NCI-H748 treated with DMSO at 0.1 percent for 48 hours (cell line): ENCODE data around the gene RNF5.
A peak's percentile ranks its signal among the peaks of the same experiment; 100 is the strongest.
"Not testable (repeated sequence)": the region's sequence is repeated elsewhere in the genome, so short reads cannot be mapped to it uniquely, and the experiment has no call there.

Experiments
- DNase-seq: peaks from one replicate; lab custom pipeline; 2025; lab: John Stamatoyannopoulos, UW

The RNF5 gene, protein sequence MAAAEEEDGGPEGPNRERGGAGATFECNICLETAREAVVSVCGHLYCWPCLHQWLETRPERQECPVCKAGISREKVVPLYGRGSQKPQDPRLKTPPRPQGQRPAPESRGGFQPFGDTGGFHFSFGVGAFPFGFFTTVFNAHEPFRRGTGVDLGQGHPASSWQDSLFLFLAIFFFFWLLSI

GRCh38 chr6:32177788-32178546 is at the start of gene RNF5:
Gene RNF5, plus strand, starts transcription at chr6:32178405. Its CDS starts 107 bp downstream, at chr6:32178512.
- peak; percentile 100 for DNase-seq

GRCh38 chr6:32128751-32129296 is 49.4 kb upstream of the RNF5 start:
- DNase-seq = no peak

GRCh38 chr6:32129297-32130088 is 48.7 kb upstream of the RNF5 start:
- peak; percentile 19 for DNase-seq

DNA sequence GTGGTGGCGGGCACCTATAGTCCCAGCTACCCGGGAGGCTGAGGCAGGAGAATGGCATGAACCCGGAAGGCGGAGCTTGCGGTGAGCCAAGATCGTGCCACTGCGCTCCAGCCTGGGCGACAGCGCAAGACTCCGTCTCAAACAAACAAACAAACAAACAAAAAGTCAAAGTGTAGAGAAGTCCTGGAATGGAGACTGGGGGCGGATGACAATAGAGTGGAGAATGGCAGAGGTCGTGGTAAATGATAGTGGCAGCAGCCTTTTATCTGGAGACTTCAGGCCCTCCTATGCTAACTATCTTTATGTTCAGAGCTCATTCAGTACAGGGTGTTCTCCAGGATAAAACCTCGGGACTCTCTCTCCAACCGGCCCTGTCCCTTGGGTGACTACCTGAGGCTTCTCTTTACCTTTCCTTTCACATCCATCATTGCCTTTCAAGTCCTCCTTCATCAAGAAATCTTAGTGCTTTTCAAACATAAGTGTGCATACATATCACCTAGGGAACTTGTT is 46.7 kb upstream of the RNF5 start:
- DNase-seq = no peak

DNA sequence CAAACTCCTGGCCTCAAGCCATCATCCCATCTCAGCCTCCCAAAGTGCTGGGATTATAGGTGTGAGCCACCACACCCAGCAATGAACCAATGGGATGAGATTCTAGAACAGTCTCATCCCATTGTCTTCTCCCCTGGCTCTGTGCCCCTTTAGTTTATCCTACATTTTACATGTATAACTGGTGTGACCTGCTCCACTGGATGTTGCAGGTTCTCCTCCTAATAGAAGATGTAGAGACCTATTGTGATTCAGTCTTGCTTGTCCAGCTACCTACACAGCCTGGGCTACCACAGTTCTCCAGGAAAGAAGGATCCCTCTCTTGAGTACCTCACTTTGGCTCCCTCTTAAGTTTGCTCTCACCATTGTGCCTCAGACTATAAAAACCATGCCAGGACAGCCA is 46.1 kb upstream of the RNF5 start:
- DNase-seq = no peak

DNA sequence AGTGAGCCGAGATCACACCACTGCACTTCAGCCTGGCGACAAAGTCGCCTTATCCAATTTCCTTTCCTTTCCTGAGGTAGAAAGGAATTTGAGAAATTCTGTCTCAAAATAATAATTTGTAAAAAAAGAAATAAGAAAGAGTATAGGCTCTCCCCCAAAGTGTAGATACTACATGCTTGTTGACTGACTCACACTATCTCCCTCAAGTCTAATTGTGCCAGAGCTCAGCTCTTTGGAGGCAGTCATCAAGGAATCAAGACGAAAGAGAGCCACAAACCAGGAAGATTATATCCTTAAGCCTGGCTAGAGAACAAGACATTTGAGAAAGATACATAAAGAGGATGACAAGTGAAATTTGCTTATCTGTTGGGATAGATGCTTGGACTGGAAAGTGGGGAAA is 44.4 kb upstream of the RNF5 start:
- no peak for DNase-seq

- DNase-seq = no peak
These were observed 40.8 kb upstream of the RNF5 start for GRCh38 chr6:32137454-32137853.

DNA sequence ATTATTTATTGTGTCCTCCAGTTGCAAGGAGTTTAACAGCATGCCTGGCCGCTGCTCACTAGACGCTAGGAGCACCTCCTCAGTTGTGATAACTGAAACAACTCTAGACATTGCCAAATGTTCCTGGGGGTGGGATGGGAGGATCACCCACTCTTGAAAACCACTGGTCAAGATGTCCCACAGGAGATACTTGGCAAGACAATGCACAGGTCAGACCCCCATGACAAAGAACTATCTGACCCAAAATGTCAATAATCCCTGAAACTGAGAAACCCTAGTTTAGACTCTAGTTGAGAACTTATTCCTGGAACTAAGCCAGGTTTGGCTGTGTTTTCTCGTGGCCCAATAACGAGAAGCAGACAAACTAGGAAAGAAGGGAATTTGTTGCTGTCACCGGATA is 38.6 kb upstream of the RNF5 start:
- no peak for DNase-seq

- no peak for DNase-seq
These were observed 37.7 kb upstream of the RNF5 start for GRCh38 chr6:32140420-32141046.

GRCh38 chr6:32144238-32144637 is 34.0 kb upstream of the RNF5 start:
- DNase-seq = not testable (repeated sequence)

DNA sequence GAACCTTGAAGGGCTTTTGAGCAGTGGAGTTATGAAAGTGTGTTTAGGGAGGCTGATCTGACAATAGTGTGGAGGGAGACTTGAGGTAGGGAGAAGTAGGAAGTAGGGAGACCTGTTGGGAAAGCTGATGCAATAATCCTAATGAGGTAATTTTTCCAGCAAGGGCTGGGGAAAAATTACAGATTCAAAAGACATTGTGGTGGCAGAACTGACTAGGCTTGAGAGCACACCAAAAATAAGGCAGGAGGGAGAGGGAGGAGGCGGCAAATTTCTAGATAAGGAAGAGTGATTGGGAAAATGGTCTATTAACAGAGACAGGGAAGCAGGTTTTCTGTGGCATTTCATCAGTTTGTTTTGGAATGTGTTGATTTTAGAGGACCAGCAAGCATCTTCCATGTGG is 31.9 kb upstream of the RNF5 start:
- DNase-seq = no peak

- no peak for DNase-seq
These were observed 31.5 kb upstream of the RNF5 start for GRCh38 chr6:32146687-32147086.

DNA sequence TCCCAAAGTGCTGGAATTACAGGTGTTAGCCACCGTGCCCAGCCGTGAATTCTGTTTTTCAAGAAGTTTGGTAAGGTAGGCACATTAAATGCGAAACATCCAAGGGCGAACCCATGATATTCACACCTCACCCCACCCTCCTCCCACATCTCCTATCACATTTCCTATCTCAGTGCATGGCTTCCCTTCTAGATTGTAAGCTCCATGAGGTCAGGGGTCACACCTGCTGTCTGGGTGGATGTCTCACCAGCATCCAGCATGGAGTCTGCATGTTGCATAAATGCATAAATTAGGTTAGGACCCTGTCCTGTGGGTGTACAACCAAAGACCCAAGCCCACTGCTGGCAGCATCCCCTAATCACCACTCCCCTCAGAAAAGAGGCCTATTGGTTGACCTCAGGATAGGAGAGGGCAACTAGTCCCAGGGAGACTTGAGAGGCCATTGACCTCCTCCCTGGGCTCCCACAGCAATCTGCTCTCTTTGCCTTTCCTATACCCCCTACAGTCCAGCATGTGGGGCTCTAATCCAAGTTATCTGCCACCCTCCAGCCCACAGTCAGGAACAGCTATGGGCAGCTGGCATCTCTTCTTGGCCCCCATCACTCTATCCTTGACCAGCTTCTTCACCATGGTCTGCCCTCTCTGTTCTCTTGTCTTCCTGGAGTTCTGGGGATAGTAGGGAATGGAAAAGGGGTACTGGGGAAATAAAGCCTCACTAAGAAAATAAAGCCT is 30.6 kb upstream of the RNF5 start:
- DNase-seq = no peak

DNA sequence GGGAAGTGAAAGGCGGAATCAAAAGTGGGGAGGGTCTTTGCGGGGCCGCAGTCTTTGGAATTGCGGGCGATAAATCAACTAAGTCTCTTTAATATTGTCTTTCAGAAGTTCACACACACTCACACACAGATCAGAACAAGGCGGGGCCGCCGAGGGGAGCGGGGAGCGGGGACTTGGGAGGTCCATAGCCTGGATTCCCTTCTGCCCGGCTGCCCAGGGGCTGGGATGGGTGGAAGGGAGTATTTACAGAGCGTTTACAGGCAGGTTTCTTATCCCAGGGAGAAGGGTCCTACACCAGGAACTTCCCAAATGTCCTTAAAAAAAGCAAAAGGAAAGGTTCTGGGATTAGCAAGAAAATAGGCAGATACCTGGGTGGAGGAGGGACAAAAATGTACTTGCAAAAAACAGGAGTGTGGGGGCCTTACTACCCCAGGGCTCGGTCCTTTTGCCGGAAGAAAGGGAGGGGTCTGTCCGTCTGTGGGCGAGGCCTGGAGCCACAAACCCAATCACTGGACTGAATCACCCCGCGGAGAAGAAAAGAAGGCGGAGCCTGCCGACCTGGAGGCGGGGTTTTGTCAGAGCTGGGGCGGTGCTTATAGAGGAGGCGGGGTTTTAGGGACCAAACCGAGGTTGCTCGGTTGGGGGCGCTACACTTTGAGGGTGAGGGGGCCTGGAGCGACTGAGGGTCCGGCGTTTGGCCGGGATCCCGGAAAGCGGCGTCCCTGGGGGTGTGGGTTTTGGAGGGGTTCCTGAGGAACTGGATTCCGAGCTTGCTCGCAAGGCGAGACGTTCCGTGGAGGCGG is 29.7 kb upstream of the RNF5 start:
- DNase-seq = no peak

GRCh38 chr6:32149092-32149755 is 29.0 kb upstream of the RNF5 start:
- no peak for DNase-seq

DNA sequence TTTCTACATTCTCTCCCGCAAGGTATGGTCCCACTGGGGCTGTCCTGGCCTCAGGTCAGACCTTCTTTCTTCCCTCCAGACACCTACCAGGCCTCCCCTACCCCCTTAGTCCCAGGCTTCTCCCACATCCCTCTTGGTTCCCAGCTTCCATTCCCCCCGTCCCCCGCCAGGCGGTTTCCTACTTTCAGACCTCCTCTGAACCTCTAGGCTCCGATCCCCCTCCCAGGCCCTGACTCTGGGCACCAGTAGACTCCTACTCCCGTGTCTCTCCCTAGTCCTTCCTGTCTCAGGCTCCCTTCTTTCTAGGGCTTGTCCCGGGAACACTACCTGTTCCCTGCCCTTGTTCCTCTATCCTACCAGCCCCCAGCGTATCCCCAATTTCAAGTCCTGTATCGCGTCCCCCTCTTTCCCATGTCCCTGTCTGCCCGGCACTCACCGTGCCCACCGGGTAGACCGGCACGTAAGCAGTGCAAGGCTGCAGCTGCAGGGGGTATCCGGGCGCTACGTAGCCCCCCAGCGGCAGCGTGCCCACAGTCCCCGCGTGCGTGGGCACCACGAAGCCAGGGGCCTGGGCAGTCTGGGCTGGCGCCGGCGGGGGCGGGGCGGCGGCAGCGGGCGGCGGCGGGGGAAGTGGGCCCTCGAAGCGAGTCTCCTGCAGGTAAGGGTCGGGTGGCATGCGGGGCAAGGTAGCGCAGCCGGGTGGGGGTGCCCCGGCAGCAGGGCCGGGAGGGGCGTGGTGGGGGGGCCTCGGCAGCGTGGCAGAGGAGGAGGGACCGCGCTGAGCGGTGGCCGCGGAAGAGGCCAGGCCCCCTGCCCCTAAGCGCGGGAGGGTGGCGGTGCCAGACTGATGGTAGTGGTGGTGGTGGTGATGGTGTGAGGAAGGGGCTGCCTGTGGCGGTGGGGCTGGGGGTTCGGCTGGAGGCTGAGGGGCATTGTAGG is 28.0 kb upstream of the RNF5 start:
- DNase-seq = no peak

DNA sequence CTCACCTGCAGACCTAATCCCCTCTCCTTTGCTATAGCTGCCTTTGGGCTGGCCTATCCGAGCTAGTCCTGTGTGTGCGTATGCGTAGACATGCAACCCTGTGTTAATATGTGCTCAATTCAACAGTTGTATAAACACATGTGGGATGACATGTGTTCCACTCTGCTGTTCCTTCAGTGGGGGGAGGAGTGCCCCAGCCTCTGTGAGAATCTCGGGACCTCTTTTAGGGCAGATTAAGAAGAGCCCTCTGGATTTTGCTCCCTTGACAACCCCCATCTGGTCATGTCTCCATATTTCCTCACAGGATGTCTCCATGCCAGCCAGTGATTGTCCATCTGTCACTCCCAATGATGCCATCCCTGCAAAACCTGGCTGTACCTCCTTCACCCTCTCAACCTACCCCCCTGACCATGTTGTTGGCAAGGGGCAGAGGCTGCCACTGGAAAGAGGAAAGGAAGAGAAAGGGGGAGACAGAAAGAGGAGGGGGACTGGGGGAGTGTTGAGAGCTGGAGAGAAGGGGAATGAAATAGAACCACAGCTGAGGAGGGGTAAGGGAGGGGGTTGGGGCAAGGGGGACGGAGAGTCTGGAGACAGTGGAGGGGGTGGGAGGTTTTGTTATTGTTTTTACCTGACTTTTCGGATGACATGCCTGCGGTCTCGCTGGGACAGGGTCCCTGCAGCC is 26.9 kb upstream of the RNF5 start:
- no peak for DNase-seq
